Activated CD4-positive, alpha-beta T cell treated with anti-CD3 and anti-CD28 coated beads, Interleukin-2, amount 10 ng/mL, durations not matched to agents 7 days and 5 days (primary cell): ENCODE measurements around the gene NMNAT2. TPM values are rescaled to one million over a fixed set of nuclear protein-coding genes. Genes with fewer than 3 reads are reported as not detected.

Source experiments
- CTCF ChIA-PET: fragments of 350-600 bp; sonication (Branson Sonifier 250); formaldehyde crosslinking; loops from one replicate; lab custom pipeline; 2021; ENCODE audit warnings: antibody characterized with exemption; lab: Charles Lee
- POLR2A ChIA-PET: fragments of 350-600 bp; sonication (Branson Sonifier 250); formaldehyde crosslinking; loops from one replicate; lab custom pipeline; 2021; ENCODE audit warnings: antibody characterized with exemption; lab: Charles Lee
- DNase-seq: peaks from one replicate; pipeline ENCODE4 v3.0.0-alpha.2; 2020
- H3K27ac Mint-ChIP-seq: one replicate; pipeline ENCODE4 v1.8.0; 2021; ENCODE audit warnings: mild to moderate bottlenecking, moderate library complexity, mixed read lengths
- H3K27me3 Mint-ChIP-seq: one replicate; pipeline ENCODE4 v1.8.0; 2021; ENCODE audit warnings: mixed read lengths
- H3K36me3 Mint-ChIP-seq: one replicate; pipeline ENCODE4 v1.8.0; 2021; ENCODE audit warnings: low read depth, mixed read lengths
- H3K4me1 Mint-ChIP-seq: one replicate; pipeline ENCODE4 v1.8.0; 2021; ENCODE audit warnings: mixed read lengths
- H3K4me3 Mint-ChIP-seq: one replicate; pipeline ENCODE4 v1.8.0; 2021; ENCODE audit warnings: mild to moderate bottlenecking, moderate library complexity, mixed read lengths
- H3K9me3 Mint-ChIP-seq: one replicate; pipeline ENCODE4 v1.8.0; 2021; ENCODE audit warnings: mixed read lengths
- total RNA-seq, 2 experiments: library from RNA; stranded (reverse); gene quantifications; one replicate each; pipeline ENCODE4 v1.2.3, GENCODE V29; 2021

NMNAT2 gene
- total RNA-seq, 2 experiments from 2014 or later: not detected

- CTCF ChIA-PET: interaction anchor here (1.1 kb wide), 1 partner anchor 18 kb away, joined by 5 read pairs; no protein-coding TSS in a partner anchor
- DNase-seq: no peak
- H3K27me3 Mint-ChIP-seq: peaks cover 15% of the 10 kb centered on the region
- no peak overlapping the region for H3K27ac Mint-ChIP-seq
- no peaks in the 10 kb centered on the region for H3K36me3 Mint-ChIP-seq
- peaks cover 3% of the 10 kb centered on the region for H3K4me1 Mint-ChIP-seq
- H3K9me3 Mint-ChIP-seq: no peaks in the 10 kb centered on the region
- POLR2A ChIA-PET: no interaction called here
- no peak overlapping the region for H3K4me3 Mint-ChIP-seq
Measured at GRCh38 chr1:183209533-183210158, 208.5 kb downstream of the NMNAT2 start.

- peaks cover 11% of the 10 kb centered on the region for H3K27me3 Mint-ChIP-seq
- H3K36me3 Mint-ChIP-seq: no peaks in the 10 kb centered on the region
- no peak for DNase-seq
- no peak overlapping the region for H3K4me3 Mint-ChIP-seq
- CTCF ChIA-PET: interaction anchor here (0.7 kb wide), 1 partner anchor 9 kb away, joined by 3 read pairs; no protein-coding TSS in a partner anchor
- H3K4me1 Mint-ChIP-seq: peaks cover 8% of the 10 kb centered on the region
- H3K27ac Mint-ChIP-seq: no peak overlapping the region
- no peaks in the 10 kb centered on the region for H3K9me3 Mint-ChIP-seq
- POLR2A ChIA-PET: no interaction called here
Measured at GRCh38 chr1:183206538-183207122, 211.6 kb downstream of the NMNAT2 start.

- DNase-seq: no peak
- Mint-ChIP-seq H3K9me3 (no peaks in the 10 kb centered on the region), H3K27me3 (peaks cover 17% of the 10 kb centered on the region), H3K36me3 (no peaks in the 10 kb centered on the region), H3K4me3 (no peak overlapping the region), H3K4me1 (peaks cover 8% of the 10 kb centered on the region), H3K27ac (no peak overlapping the region)
- POLR2A ChIA-PET: no interaction called here
- CTCF ChIA-PET: interaction anchor here (0.6 kb wide), 1 partner anchor 296 kb away, joined by 4 read pairs; no protein-coding TSS in a partner anchor
Measured at GRCh38 chr1:183205196-183205781, 212.9 kb downstream of the NMNAT2 start.

GRCh38 chr1:183203094-183203493 is 215.1 kb downstream of the NMNAT2 start:
- Mint-ChIP-seq H3K4me1 (peaks cover 4% of the 10 kb centered on the region), H3K36me3 (no peaks in the 10 kb centered on the region), H3K27me3 (peaks cover 17% of the 10 kb centered on the region), H3K9me3 (no peaks in the 10 kb centered on the region), H3K27ac (no peak overlapping the region), H3K4me3 (no peak overlapping the region)
- POLR2A ChIA-PET: no interaction called here
- DNase-seq: no peak
- CTCF ChIA-PET: interaction anchor here (0.7 kb wide), 1 partner anchor 43 kb away, joined by 4 read pairs; no protein-coding TSS in a partner anchor

GRCh38 chr1:183200451-183200850 is 217.7 kb downstream of the NMNAT2 start:
- Mint-ChIP-seq H3K4me3 (no peak overlapping the region), H3K4me1 (peaks cover 6% of the 10 kb centered on the region), H3K27ac (no peak overlapping the region), H3K9me3 (no peaks in the 10 kb centered on the region), H3K27me3 (peaks cover 24% of the 10 kb centered on the region), H3K36me3 (no peaks in the 10 kb centered on the region)
- DNase-seq: no peak
- ChIA-PET CTCF (interaction anchor here (0.6 kb wide), 1 partner anchor 98 kb away, joined by 5 read pairs; no protein-coding TSS in a partner anchor), POLR2A (no interaction called here)

GRCh38 chr1:183199304-183199703 is 218.9 kb downstream of the NMNAT2 start:
- CTCF ChIA-PET: no interaction called here
- no peak for DNase-seq
- no peaks in the 10 kb centered on the region for H3K9me3 Mint-ChIP-seq
- peaks cover 23% of the 10 kb centered on the region for H3K27me3 Mint-ChIP-seq
- H3K27ac Mint-ChIP-seq: no peak overlapping the region
- POLR2A ChIA-PET: no interaction called here
- no peak overlapping the region for H3K4me3 Mint-ChIP-seq
- H3K36me3 Mint-ChIP-seq: no peaks in the 10 kb centered on the region
- peaks cover 16% of the 10 kb centered on the region for H3K4me1 Mint-ChIP-seq

- no peaks in the 10 kb centered on the region for H3K9me3 Mint-ChIP-seq
- H3K27me3 Mint-ChIP-seq: peaks cover 25% of the 10 kb centered on the region
- DNase-seq: no peak
- H3K4me3 Mint-ChIP-seq: no peak overlapping the region
- POLR2A ChIA-PET: no interaction called here
- no peaks in the 10 kb centered on the region for H3K36me3 Mint-ChIP-seq
- CTCF ChIA-PET: no interaction called here
- no peak overlapping the region for H3K27ac Mint-ChIP-seq
- H3K4me1 Mint-ChIP-seq: peaks cover 18% of the 10 kb centered on the region
Measured at GRCh38 chr1:183198463-183198862, 219.7 kb downstream of the NMNAT2 start.

Other genes with a start within 250 kb of the NMNAT2 start
- under 1 TPM; 0.04 to 0.05 TPM for gene LAMC2, start 232.1 kb downstream of the NMNAT2 start, total RNA-seq
- 10 to 100 TPM; 72.4 to 87.3 TPM for gene SMG7, start 54.1 kb upstream of the NMNAT2 start, total RNA-seq
- 10 to 100 TPM; 15.3 to 15.8 TPM for gene NCF2, start 172.1 kb upstream of the NMNAT2 start, total RNA-seq
- gene ARPC5, start 217.4 kb upstream of the NMNAT2 start, total RNA-seq: 100 to 1,000 TPM; 257 to 273 TPM
- gene APOBEC4, start 234.9 kb upstream of the NMNAT2 start, total RNA-seq: not detected